WTC11 (cell line): ENCODE data around the gene IFI44L. TPM values are rescaled to one million over a fixed set of nuclear protein-coding genes. Genes with fewer than 3 reads are reported as not detected.

Experiments
- ATAC-seq: fragments of 200-7000 bp; cut with Tn5 transposase; 2 replicates; pipeline ENCODE4 v1.10.0; 2021; ENCODE audit warnings: mild to moderate bottlenecking, moderate library complexity
- CTCF ChIA-PET: fragments of 300-600 bp; sonication (Branson Sonifier 250); formaldehyde crosslinking; loops from one replicate; lab custom pipeline; 2021; ENCODE audit warnings: antibody characterized with exemption; lab: Charles Lee
- POLR2A ChIA-PET: fragments of 350-600 bp; sonication (Branson Sonifier 250); formaldehyde crosslinking; loops from one replicate; lab custom pipeline; 2021; ENCODE audit warnings: antibody characterized with exemption; lab: Charles Lee
- DNase-seq: peaks from one replicate; pipeline ENCODE4 v3.0.0; 2021; ENCODE audit warnings: low spot score
- H3K27ac Mint-ChIP-seq: 2 replicates; pipeline ENCODE4 v1.8.0; 2021; ENCODE audit warnings: mixed read lengths
- H3K27me3 Mint-ChIP-seq: 2 replicates; pipeline ENCODE4 v1.8.0; 2021; ENCODE audit warnings: low read depth, mild to moderate bottlenecking, moderate library complexity, mixed read lengths
- H3K36me3 Mint-ChIP-seq: 2 replicates; pipeline ENCODE4 v1.8.0; 2021; ENCODE audit warnings: mixed read lengths
- H3K4me1 Mint-ChIP-seq: 2 replicates; pipeline ENCODE4 v1.8.0; 2022; ENCODE audit warnings: mixed read lengths
- H3K4me3 Mint-ChIP-seq: 2 replicates; pipeline ENCODE4 v1.8.0; 2021; ENCODE audit warnings: mild to moderate bottlenecking, moderate library complexity, mixed read lengths
- H3K9me3 Mint-ChIP-seq: 2 replicates; pipeline ENCODE4 v1.8.0; 2021; ENCODE audit warnings: mixed read lengths
- CREB1 ChIP-seq: sonication (generic); formaldehyde crosslinking; IDR thresholded peaks from 2 replicates; pipeline ENCODE4 v1.8.0; 2023; ENCODE audit warnings: mild to moderate bottlenecking, missing genetic modification reagents
- E2F5 ChIP-seq: sonication (generic); formaldehyde crosslinking; IDR thresholded peaks from 2 replicates; pipeline ENCODE4 v1.8.1; 2022; ENCODE audit warnings: mild to moderate bottlenecking, moderate library complexity, missing genetic modification reagents
- EMX1 ChIP-seq: fragments of 250-450 bp; sonication (Bioruptor Pico); IDR thresholded peaks from 2 replicates; pipeline ENCODE4 v1.8.0; 2021; ENCODE audit warnings: mild to moderate bottlenecking
- FOXP1 ChIP-seq: sonication (generic); formaldehyde crosslinking; IDR thresholded peaks from 2 replicates; pipeline ENCODE4 v1.8.0; 2022; ENCODE audit warnings: missing genetic modification reagents, mild to moderate bottlenecking, moderate library complexity, borderline replicate concordance
- GTF2I ChIP-seq: fragments of 250-450 bp; sonication (Bioruptor Pico); conservative IDR thresholded peaks from 2 replicates; pipeline ENCODE4 v1.4.0; 2021; ENCODE audit warnings: mild to moderate bottlenecking
- HMGA2 ChIP-seq: fragments of 250-450 bp; sonication (Bioruptor Pico); IDR thresholded peaks from 2 replicates; pipeline ENCODE4 v1.4.0; 2021; ENCODE audit warnings: mild to moderate bottlenecking, moderate library complexity
- JUN ChIP-seq: sonication (generic); formaldehyde crosslinking; IDR thresholded peaks from 2 replicates; pipeline ENCODE4 v1.8.0; 2023; ENCODE audit warnings: mild to moderate bottlenecking, missing genetic modification reagents
- MLX ChIP-seq: sonication (generic); formaldehyde crosslinking; IDR thresholded peaks from 2 replicates; pipeline ENCODE4 v1.8.1; 2023; ENCODE audit warnings: mild to moderate bottlenecking, missing genetic modification reagents, moderate library complexity
- NFATC4 ChIP-seq: fragments of 250-450 bp; sonication (Bioruptor Pico); IDR thresholded peaks from 2 replicates; pipeline ENCODE4 v1.9.0; 2021; ENCODE audit warnings: mild to moderate bottlenecking
- OVOL2 ChIP-seq: fragments of 250-450 bp; sonication (Bioruptor Pico); IDR thresholded peaks from 2 replicates; pipeline ENCODE4 v1.9.0; 2021; ENCODE audit warnings: mild to moderate bottlenecking, borderline replicate concordance
- ZNF138 ChIP-seq: sonication (generic); formaldehyde crosslinking; conservative IDR thresholded peaks from 2 replicates; pipeline ENCODE4 v1.8.1; 2022; ENCODE audit warnings: mild to moderate bottlenecking, moderate library complexity, missing genetic modification reagents
- ZNF219 ChIP-seq: sonication (generic); formaldehyde crosslinking; IDR thresholded peaks from 2 replicates; pipeline ENCODE4 v1.8.0; 2023; ENCODE audit warnings: missing genetic modification reagents, mild to moderate bottlenecking, borderline replicate concordance
- ZNF232 ChIP-seq: sonication (generic); formaldehyde crosslinking; IDR thresholded peaks from 2 replicates; pipeline ENCODE4 v1.8.0; 2022; ENCODE audit warnings: mild to moderate bottlenecking, missing genetic modification reagents
- ZNF416 ChIP-seq: fragments of 250-450 bp; sonication (Bioruptor Pico); IDR thresholded peaks from 2 replicates; pipeline ENCODE4 v1.9.0; 2021; ENCODE audit warnings: mild to moderate bottlenecking, inconsistent platforms
- ZNF423 ChIP-seq: fragments of 250-450 bp; sonication (Bioruptor Pico); IDR thresholded peaks from 2 replicates; pipeline ENCODE4 v2.1.2; 2022; ENCODE audit warnings: mild to moderate bottlenecking, moderate library complexity
- ZSCAN18 ChIP-seq: fragments of 250-450 bp; sonication (Bioruptor Pico); IDR thresholded peaks from 2 replicates; pipeline ENCODE4 v2.1.2; 2022; ENCODE audit warnings: mild to moderate bottlenecking, moderate library complexity
- total RNA-seq: library from RNA; stranded (reverse); gene quantifications from 3 replicates; pipeline ENCODE4 v1.2.3, GENCODE V29; 2021
- TF ChIP-seq, protein P1 (sequence below): fragments of 200-600 bp; IDR thresholded peaks from 2 replicates; pipeline ENCODE4 v1.8.0; 2022; ENCODE audit warnings: antibody characterized with exemption
- TF ChIP-seq, protein P2 (sequence below): sonication (generic); formaldehyde crosslinking; conservative IDR thresholded peaks from 2 replicates; pipeline ENCODE4 v1.8.1; 2023; ENCODE audit warnings: mild to moderate bottlenecking, low read depth, missing genetic modification reagents, moderate library complexity
- TF ChIP-seq, protein P3 (sequence below): sonication (generic); formaldehyde crosslinking; IDR thresholded peaks from 2 replicates; pipeline ENCODE4 v1.8.0; 2022; ENCODE audit warnings: missing genetic modification reagents

Gene IFI44L
- total RNA-seq, 1 experiment from 2014 or later = 0.13 TPM

DNA sequence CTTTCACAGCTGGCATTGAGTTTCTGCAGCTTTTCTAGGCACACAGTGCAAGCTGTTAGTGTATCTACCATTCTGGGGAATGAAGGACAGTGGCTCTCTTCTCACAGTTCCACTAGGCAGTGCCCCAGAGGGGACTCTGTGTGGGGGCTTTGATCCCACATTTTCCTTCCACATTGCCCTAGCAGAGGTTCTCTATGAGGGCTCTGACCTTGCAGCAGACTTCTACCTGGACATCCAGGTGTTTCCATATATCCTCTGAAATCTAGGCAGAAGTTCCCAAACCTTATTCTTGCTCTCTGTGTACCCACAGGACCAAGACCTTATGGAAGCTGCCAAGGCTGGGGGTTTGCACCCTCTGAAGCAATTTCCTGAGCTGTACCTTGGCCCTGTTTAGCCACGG is 27.0 kb downstream of the IFI44L start (continued):
- no peak for TF ChIP-seq JUN (CRISPR knock-in tag)
- no peak for TF ChIP-seq MLX (CRISPR knock-in tag)
- TF ChIP-seq, protein P1, sequence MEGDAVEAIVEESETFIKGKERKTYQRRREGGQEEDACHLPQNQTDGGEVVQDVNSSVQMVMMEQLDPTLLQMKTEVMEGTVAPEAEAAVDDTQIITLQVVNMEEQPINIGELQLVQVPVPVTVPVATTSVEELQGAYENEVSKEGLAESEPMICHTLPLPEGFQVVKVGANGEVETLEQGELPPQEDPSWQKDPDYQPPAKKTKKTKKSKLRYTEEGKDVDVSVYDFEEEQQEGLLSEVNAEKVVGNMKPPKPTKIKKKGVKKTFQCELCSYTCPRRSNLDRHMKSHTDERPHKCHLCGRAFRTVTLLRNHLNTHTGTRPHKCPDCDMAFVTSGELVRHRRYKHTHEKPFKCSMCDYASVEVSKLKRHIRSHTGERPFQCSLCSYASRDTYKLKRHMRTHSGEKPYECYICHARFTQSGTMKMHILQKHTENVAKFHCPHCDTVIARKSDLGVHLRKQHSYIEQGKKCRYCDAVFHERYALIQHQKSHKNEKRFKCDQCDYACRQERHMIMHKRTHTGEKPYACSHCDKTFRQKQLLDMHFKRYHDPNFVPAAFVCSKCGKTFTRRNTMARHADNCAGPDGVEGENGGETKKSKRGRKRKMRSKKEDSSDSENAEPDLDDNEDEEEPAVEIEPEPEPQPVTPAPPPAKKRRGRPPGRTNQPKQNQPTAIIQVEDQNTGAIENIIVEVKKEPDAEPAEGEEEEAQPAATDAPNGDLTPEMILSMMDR = no peak
- TF ChIP-seq FOXP1 (CRISPR knock-in tag) = no peak
- no peak for TF ChIP-seq NFATC4 (CRISPR knock-in tag)
- no peak for TF ChIP-seq ZNF219 (CRISPR knock-in tag)
- TF ChIP-seq, protein P2, sequence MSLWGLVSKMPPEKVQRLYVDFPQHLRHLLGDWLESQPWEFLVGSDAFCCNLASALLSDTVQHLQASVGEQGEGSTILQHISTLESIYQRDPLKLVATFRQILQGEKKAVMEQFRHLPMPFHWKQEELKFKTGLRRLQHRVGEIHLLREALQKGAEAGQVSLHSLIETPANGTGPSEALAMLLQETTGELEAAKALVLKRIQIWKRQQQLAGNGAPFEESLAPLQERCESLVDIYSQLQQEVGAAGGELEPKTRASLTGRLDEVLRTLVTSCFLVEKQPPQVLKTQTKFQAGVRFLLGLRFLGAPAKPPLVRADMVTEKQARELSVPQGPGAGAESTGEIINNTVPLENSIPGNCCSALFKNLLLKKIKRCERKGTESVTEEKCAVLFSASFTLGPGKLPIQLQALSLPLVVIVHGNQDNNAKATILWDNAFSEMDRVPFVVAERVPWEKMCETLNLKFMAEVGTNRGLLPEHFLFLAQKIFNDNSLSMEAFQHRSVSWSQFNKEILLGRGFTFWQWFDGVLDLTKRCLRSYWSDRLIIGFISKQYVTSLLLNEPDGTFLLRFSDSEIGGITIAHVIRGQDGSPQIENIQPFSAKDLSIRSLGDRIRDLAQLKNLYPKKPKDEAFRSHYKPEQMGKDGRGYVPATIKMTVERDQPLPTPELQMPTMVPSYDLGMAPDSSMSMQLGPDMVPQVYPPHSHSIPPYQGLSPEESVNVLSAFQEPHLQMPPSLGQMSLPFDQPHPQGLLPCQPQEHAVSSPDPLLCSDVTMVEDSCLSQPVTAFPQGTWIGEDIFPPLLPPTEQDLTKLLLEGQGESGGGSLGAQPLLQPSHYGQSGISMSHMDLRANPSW (CRISPR knock-in tag) = no peak
- TF ChIP-seq E2F5 (CRISPR knock-in tag) = no peak
- TF ChIP-seq OVOL2 = no peak
- TF ChIP-seq ZNF232 (CRISPR knock-in tag) = no peak
- TF ChIP-seq ZNF423 (CRISPR knock-in tag) = no peak
- TF ChIP-seq, all 79 proteins: peak for 0

DNA sequence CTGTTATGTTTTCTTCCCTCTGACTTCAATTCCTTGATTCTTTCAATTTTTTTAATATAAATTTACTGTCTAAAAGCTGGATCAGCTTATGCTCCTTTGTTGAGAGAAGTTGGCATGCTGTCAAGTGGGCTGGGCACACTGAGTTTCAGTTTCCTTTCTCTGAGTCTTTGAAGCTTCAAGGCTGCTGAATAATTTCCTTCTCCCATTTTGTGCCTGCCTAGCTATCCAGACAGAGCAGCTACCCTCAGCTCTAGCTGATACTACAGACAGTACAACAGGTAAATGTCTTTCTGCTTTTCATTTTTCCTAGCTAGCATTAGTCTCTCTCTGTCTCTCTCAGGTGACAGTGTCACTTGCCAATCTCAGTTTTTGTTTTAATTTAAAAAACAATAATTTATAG is 29.4 kb downstream of the IFI44L start, which contains the start of gene IFI44:
TSS of gene IFI44 (plus strand) at position 204 of the 400 bp plus-strand sequence. CDS start 365 bp downstream, outside the sequence.
- DNase-seq (no peak), ATAC-seq (no peak)
- Mint-ChIP-seq H3K4me1 (no peaks in the 10 kb centered on the region), H3K9me3 (peaks cover 39% of the 10 kb centered on the region), H3K36me3 (peaks cover 7% of the 10 kb centered on the region), H3K4me3 (no peak within 1 kb of the TSS), H3K27ac (no peak within 1 kb of the TSS), H3K27me3 (peaks cover 21% of the 10 kb centered on the region)
- CTCF ChIA-PET = interaction anchor here (0.9 kb wide), 1 partner anchor 32 kb away, joined by 3 read pairs; no protein-coding TSS in a partner anchor
- POLR2A ChIA-PET = no interaction called here
- TF ChIP-seq ZNF416 (no peak), EMX1 (CRISPR knock-in tag) (no peak), ZNF138 (CRISPR knock-in tag) (no peak), GTF2I (CRISPR knock-in tag) (no peak), HMGA2 (CRISPR knock-in tag) (no peak), CREB1 (CRISPR knock-in tag) (no peak), ZSCAN18 (CRISPR knock-in tag) (no peak), E2F5 (CRISPR knock-in tag) (no peak)
- TF ChIP-seq, protein P3, sequence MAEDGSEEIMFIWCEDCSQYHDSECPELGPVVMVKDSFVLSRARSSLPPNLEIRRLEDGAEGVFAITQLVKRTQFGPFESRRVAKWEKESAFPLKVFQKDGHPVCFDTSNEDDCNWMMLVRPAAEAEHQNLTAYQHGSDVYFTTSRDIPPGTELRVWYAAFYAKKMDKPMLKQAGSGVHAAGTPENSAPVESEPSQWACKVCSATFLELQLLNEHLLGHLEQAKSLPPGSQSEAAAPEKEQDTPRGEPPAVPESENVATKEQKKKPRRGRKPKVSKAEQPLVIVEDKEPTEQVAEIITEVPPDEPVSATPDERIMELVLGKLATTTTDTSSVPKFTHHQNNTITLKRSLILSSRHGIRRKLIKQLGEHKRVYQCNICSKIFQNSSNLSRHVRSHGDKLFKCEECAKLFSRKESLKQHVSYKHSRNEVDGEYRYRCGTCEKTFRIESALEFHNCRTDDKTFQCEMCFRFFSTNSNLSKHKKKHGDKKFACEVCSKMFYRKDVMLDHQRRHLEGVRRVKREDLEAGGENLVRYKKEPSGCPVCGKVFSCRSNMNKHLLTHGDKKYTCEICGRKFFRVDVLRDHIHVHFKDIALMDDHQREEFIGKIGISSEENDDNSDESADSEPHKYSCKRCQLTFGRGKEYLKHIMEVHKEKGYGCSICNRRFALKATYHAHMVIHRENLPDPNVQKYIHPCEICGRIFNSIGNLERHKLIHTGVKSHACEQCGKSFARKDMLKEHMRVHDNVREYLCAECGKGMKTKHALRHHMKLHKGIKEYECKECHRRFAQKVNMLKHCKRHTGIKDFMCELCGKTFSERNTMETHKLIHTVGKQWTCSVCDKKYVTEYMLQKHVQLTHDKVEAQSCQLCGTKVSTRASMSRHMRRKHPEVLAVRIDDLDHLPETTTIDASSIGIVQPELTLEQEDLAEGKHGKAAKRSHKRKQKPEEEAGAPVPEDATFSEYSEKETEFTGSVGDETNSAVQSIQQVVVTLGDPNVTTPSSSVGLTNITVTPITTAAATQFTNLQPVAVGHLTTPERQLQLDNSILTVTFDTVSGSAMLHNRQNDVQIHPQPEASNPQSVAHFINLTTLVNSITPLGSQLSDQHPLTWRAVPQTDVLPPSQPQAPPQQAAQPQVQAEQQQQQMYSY = no peak
